WERI-Rb-1 (cell line): ENCODE data around the gene STRA8.
A peak's percentile ranks its signal among the peaks of the same experiment; 100 is the strongest.
"Not testable (repeated sequence)": the region's sequence is repeated elsewhere in the genome, so short reads cannot be mapped to it uniquely, and the experiment has no call there.

Experiments
- DNase-seq: peaks from one replicate; pipeline ENCODE4 v3.0.0-alpha.2; 2020
- H3K27ac ChIP-seq: fragments of 250-450 bp; sonication (Bioruptor Pico); 2 replicates; pipeline ENCODE4 v1.5.1; 2020; ENCODE audit warnings: mild to moderate bottlenecking, moderate library complexity
- H3K27me3 ChIP-seq: fragments of 250-450 bp; sonication (Bioruptor Pico); 2 replicates; pipeline ENCODE4 v1.5.1; 2021; ENCODE audit warnings: mild to moderate bottlenecking, low read depth, moderate library complexity; ENCODE audit not compliant: insufficient read depth, severe bottlenecking
- H3K36me3 ChIP-seq: fragments of 250-450 bp; sonication (Bioruptor Pico); 2 replicates; pipeline ENCODE4 v1.5.1; 2020; ENCODE audit warnings: mild to moderate bottlenecking, moderate library complexity
- H3K4me3 ChIP-seq: 2 replicates; pipeline ENCODE4 v1.5.1; 2011; ENCODE audit warnings: low read depth, mild to moderate bottlenecking, control low read depth, low read length
- H3K9me3 ChIP-seq: fragments of 250-450 bp; sonication (Bioruptor Pico); 2 replicates; pipeline ENCODE4 v1.5.1; 2021; ENCODE audit warnings: mild to moderate bottlenecking, moderate library complexity; ENCODE audit not compliant: severe bottlenecking
- CTCF ChIP-seq: IDR thresholded peaks from 2 replicates; pipeline ENCODE4 v1.5.1; 2011; ENCODE audit warnings: low read depth, mild to moderate bottlenecking, control low read depth, inconsistent platforms, low read length

Gene STRA8

GRCh38 chr7:135217645-135218509, 15.8 kb upstream of the STRA8 start:
- Histone ChIP-seq H3K4me3 (no peak overlapping the region), H3K36me3 (no peaks in the 10 kb centered on the region), H3K9me3 (no peaks in the 10 kb centered on the region), H3K27me3 (no peaks in the 10 kb centered on the region), H3K27ac (no peak overlapping the region)
- TF ChIP-seq CTCF: no peak
- DNase-seq: no peak

GRCh38 chr7:135224027-135224426, 9.6 kb upstream of the STRA8 start:
- no peaks in the 10 kb centered on the region for H3K36me3 ChIP-seq
- H3K4me3 ChIP-seq: no peak overlapping the region
- no peaks in the 10 kb centered on the region for H3K27me3 ChIP-seq
- no peaks in the 10 kb centered on the region for H3K9me3 ChIP-seq
- DNase-seq: no peak
- no peak for TF ChIP-seq CTCF
- H3K27ac ChIP-seq: no peak overlapping the region

- Histone ChIP-seq H3K36me3 (no peaks in the 10 kb centered on the region), H3K27me3 (no peaks in the 10 kb centered on the region), H3K27ac (no peak overlapping the region), H3K9me3 (no peaks in the 10 kb centered on the region), H3K4me3 (no peak overlapping the region)
- DNase-seq: no peak
- TF ChIP-seq CTCF: no peak
These were observed 2.0 kb upstream of the STRA8 start for GRCh38 chr7:135231686-135232085.

- no peak overlapping the region for H3K27ac ChIP-seq
- no peaks in the 10 kb centered on the region for H3K9me3 ChIP-seq
- no peak for DNase-seq
- TF ChIP-seq CTCF: no peak
- no peak overlapping the region for H3K4me3 ChIP-seq
- no peaks in the 10 kb centered on the region for H3K36me3 ChIP-seq
- no peaks in the 10 kb centered on the region for H3K27me3 ChIP-seq
These were observed 1.6 kb upstream of the STRA8 start for GRCh38 chr7:135232087-135232486.

- peak; percentile 54 for TF ChIP-seq CTCF
- Histone ChIP-seq H3K4me3 (no peak overlapping the region), H3K27me3 (no peaks in the 10 kb centered on the region), H3K36me3 (no peaks in the 10 kb centered on the region), H3K27ac (no peak overlapping the region), H3K9me3 (no peaks in the 10 kb centered on the region)
- DNase-seq: peak; percentile 75
These were observed 918 bp upstream of the STRA8 start for GRCh38 chr7:135232720-135233119.

GRCh38 chr7:135234095-135234494, 457 bp downstream of the STRA8 start:
- H3K9me3 ChIP-seq, H3K4me3 ChIP-seq, DNase-seq, H3K36me3 ChIP-seq, H3K27me3 ChIP-seq, H3K27ac ChIP-seq: not testable (repeated sequence)
